Measurements from ENCODE around the gene LAMC3.

Gene LAMC3

GRCh38 chr9:131020388-131020787 lies 11.4 kb downstream of the LAMC3 start:
- TF ChIP-seq CTCF (IDR thresholded peaks at IDR 0.05; ENCODE audit: control insufficient read depth, extremely low read depth, insufficient read depth): no peak
- no peak overlapping the region for H3K4me3 ChIP-seq (ENCODE audit: low read depth, low read length)
- no peak for DNase-seq (ENCODE audit: low read depth)

GRCh38 chr9:131020862-131021261 lies 11.9 kb downstream of the LAMC3 start:
- DNase-seq (ENCODE audit: low read depth): no peak
- no peak overlapping the region for H3K4me3 ChIP-seq (ENCODE audit: low read depth, low read length)
- no peak for TF ChIP-seq CTCF (IDR thresholded peaks at IDR 0.05; ENCODE audit: control insufficient read depth, extremely low read depth, insufficient read depth)

- TF ChIP-seq CTCF (IDR thresholded peaks at IDR 0.05; ENCODE audit: control insufficient read depth, extremely low read depth, insufficient read depth): no peak
- no peak overlapping the region for H3K4me3 ChIP-seq (ENCODE audit: low read depth, low read length)
- no peak for DNase-seq (ENCODE audit: low read depth)
These were observed 12.8 kb downstream of the LAMC3 start for GRCh38 chr9:131021785-131022184.

- H3K4me3 ChIP-seq (ENCODE audit: low read depth, low read length): no peak overlapping the region
- no peak for TF ChIP-seq CTCF (IDR thresholded peaks at IDR 0.05; ENCODE audit: control insufficient read depth, extremely low read depth, insufficient read depth)
- no peak for DNase-seq (ENCODE audit: low read depth)
These were observed 16.2 kb downstream of the LAMC3 start for GRCh38 chr9:131024978-131025868.

- no peak for DNase-seq (ENCODE audit: low read depth)
- H3K4me3 ChIP-seq (ENCODE audit: low read depth, low read length): no peak overlapping the region
- no peak for TF ChIP-seq CTCF (IDR thresholded peaks at IDR 0.05; ENCODE audit: control insufficient read depth, extremely low read depth, insufficient read depth)
These were observed 17.2 kb downstream of the LAMC3 start for GRCh38 chr9:131025953-131026858.

GRCh38 chr9:131027048-131027871 lies 18.3 kb downstream of the LAMC3 start:
- no peak for DNase-seq (ENCODE audit: low read depth)
- no peak for TF ChIP-seq CTCF (IDR thresholded peaks at IDR 0.05; ENCODE audit: control insufficient read depth, extremely low read depth, insufficient read depth)
- no peak overlapping the region for H3K4me3 ChIP-seq (ENCODE audit: low read depth, low read length)
